Parathyroid adenoma (tissue), 2 donors: Measurements from ENCODE around the gene CALR.

Experiments used
- H2AFZ ChIP-seq: fragments of 300-600 bp; sonication (generic); one replicate; pipeline ENCODE4 v1.7.0; 2017; ENCODE audit warnings: antibody characterized with exemption, mild to moderate bottlenecking
- H3K27ac ChIP-seq: fragments of 300-600 bp; sonication (generic); one replicate; pipeline ENCODE4 v1.7.0; 2017
- H3K27me3 ChIP-seq: fragments of 300-600 bp; sonication (generic); one replicate; pipeline ENCODE4 v1.7.0; 2017; ENCODE audit warnings: low read length; ENCODE audit not compliant: control insufficient read depth, insufficient read depth
- H3K36me3 ChIP-seq: fragments of 300-600 bp; sonication (generic); one replicate; pipeline ENCODE4 v1.7.0; 2017; ENCODE audit warnings: low read length; ENCODE audit not compliant: control insufficient read depth, insufficient read depth
- H3K4me1 ChIP-seq: fragments of 300-600 bp; sonication (generic); one replicate; pipeline ENCODE4 v1.7.0; 2017; ENCODE audit warnings: control low read depth
- H3K4me2 ChIP-seq: fragments of 300-600 bp; sonication (generic); one replicate; pipeline ENCODE4 v1.7.0; 2017; ENCODE audit warnings: low read length
- H3K4me3 ChIP-seq: fragments of 300-600 bp; sonication (generic); one replicate; pipeline ENCODE4 v1.7.0; 2017; ENCODE audit warnings: low read depth, low read length
- H3K79me2 ChIP-seq: fragments of 300-600 bp; sonication (generic); one replicate; pipeline ENCODE4 v1.7.0; 2017; ENCODE audit warnings: control low read depth
- H3K9ac ChIP-seq: fragments of 300-600 bp; sonication (generic); one replicate; pipeline ENCODE4 v1.7.0; 2017; ENCODE audit warnings: mild to moderate bottlenecking
- H3K9me3 ChIP-seq: fragments of 300-600 bp; sonication (generic); one replicate; pipeline ENCODE4 v1.7.0; 2017; ENCODE audit warnings: low read length; ENCODE audit not compliant: control insufficient read depth
- TF ChIP-seq, protein P1 (sequence below): fragments of 300-600 bp; sonication (generic); IDR thresholded peaks from one replicate; pipeline ENCODE4 v1.7.0; 2017; ENCODE audit warnings: antibody characterized with exemption, mild to moderate bottlenecking
- donor health status: primary hyperparathyroidism.

Gene CALR

DNA sequence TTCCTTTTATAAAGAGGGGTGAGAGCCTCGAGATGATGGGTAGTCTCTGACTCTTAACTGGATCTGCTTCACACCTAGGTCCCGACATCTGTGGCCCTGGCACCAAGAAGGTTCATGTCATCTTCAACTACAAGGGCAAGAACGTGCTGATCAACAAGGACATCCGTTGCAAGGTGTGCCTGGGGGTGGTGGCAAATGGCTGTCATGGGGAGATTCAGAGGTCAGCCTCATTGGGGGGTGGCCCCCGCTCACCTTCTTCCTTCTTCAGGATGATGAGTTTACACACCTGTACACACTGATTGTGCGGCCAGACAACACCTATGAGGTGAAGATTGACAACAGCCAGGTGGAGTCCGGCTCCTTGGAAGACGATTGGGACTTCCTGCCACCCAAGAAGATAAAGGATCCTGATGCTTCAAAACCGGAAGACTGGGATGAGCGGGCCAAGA lies 1.6 kb downstream of the CALR start:
- Histone ChIP-seq H3K27ac (peak overlapping the region; percentile 96), H3K9me3 (no peaks in the 10 kb centered on the region), H3K9ac (no peak overlapping the region), H3K36me3 (no peaks in the 10 kb centered on the region), H3K4me1 (peaks cover 12% of the 10 kb centered on the region), H3K79me2 (peaks cover 23% of the 10 kb centered on the region), H3K4me3 (peak overlapping the region; percentile 97), H2AFZ (no peak overlapping the region), H3K27me3 (no peaks in the 10 kb centered on the region), H3K4me2 (peak overlapping the region; percentile 86)
- TF ChIP-seq, protein P1, sequence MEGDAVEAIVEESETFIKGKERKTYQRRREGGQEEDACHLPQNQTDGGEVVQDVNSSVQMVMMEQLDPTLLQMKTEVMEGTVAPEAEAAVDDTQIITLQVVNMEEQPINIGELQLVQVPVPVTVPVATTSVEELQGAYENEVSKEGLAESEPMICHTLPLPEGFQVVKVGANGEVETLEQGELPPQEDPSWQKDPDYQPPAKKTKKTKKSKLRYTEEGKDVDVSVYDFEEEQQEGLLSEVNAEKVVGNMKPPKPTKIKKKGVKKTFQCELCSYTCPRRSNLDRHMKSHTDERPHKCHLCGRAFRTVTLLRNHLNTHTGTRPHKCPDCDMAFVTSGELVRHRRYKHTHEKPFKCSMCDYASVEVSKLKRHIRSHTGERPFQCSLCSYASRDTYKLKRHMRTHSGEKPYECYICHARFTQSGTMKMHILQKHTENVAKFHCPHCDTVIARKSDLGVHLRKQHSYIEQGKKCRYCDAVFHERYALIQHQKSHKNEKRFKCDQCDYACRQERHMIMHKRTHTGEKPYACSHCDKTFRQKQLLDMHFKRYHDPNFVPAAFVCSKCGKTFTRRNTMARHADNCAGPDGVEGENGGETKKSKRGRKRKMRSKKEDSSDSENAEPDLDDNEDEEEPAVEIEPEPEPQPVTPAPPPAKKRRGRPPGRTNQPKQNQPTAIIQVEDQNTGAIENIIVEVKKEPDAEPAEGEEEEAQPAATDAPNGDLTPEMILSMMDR: no peak

DNA sequence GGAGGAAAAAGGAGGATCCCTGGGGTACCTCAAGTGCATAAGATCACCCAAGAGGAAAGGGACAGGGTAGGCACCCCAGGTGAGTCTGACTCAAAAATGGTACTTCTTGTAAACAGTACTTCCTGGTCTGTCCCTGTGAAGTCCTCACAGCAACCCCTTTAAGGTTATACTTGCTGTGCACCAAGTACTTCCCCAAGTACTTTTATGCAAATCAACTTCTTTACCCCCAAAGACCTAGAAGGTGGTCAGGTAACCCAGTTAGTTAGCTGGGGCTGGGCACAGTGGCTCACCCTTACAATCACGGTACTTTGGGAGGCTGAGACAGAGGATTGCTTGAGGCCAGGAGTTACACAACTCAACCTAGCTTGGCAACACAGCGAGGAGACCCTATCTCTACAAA lies 2.5 kb downstream of the CALR start:
- peak overlapping the region; percentile 11 for H3K4me2 ChIP-seq
- H3K9me3 ChIP-seq: no peaks in the 10 kb centered on the region
- no peak overlapping the region for H2AFZ ChIP-seq
- H3K27me3 ChIP-seq: no peaks in the 10 kb centered on the region
- no peak overlapping the region for H3K27ac ChIP-seq
- TF ChIP-seq, protein P1: no peak
- H3K79me2 ChIP-seq: peaks cover 23% of the 10 kb centered on the region
- H3K4me1 ChIP-seq: peaks cover 12% of the 10 kb centered on the region
- H3K36me3 ChIP-seq: no peaks in the 10 kb centered on the region
- no peak overlapping the region for H3K4me3 ChIP-seq
- no peak overlapping the region for H3K9ac ChIP-seq

DNA sequence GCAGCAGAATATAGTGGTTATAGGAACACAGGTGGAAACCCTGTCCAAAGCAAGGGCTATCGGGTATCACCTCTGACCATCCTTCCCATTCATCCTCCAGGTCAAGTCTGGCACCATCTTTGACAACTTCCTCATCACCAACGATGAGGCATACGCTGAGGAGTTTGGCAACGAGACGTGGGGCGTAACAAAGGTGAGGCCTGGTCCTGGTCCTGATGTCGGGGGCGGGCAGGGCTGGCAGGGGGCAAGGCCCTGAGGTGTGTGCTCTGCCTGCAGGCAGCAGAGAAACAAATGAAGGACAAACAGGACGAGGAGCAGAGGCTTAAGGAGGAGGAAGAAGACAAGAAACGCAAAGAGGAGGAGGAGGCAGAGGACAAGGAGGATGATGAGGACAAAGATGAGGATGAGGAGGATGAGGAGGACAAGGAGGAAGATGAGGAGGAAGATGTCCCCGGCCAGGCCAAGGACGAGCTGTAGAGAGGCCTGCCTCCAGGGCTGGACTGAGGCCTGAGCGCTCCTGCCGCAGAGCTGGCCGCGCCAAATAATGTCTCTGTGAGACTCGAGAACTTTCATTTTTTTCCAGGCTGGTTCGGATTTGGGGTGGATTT lies 5.1 kb downstream of the CALR start:
- H3K4me1 ChIP-seq: peaks cover 19% of the 10 kb centered on the region
- no peak overlapping the region for H3K4me2 ChIP-seq
- peaks cover 40% of the 10 kb centered on the region for H3K79me2 ChIP-seq
- H3K27me3 ChIP-seq: no peaks in the 10 kb centered on the region
- H3K4me3 ChIP-seq: no peak overlapping the region
- H3K36me3 ChIP-seq: no peaks in the 10 kb centered on the region
- TF ChIP-seq, protein P1: no peak
- H3K9ac ChIP-seq: no peak overlapping the region
- no peaks in the 10 kb centered on the region for H3K9me3 ChIP-seq
- no peak overlapping the region for H3K27ac ChIP-seq
- H2AFZ ChIP-seq: no peak overlapping the region

DNA sequence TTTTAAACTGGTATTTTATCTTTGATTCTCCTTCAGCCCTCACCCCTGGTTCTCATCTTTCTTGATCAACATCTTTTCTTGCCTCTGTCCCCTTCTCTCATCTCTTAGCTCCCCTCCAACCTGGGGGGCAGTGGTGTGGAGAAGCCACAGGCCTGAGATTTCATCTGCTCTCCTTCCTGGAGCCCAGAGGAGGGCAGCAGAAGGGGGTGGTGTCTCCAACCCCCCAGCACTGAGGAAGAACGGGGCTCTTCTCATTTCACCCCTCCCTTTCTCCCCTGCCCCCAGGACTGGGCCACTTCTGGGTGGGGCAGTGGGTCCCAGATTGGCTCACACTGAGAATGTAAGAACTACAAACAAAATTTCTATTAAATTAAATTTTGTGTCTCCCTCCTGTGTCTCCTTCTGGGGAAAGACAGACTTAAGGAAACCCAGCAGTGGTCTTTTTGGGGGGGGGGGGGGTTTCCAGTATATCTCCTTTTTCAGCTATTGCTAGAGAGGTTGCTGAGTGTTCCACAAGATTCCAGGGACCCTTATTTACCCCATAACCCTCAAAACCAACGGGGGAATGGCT lies 5.8 kb downstream of the CALR start:
- no peaks in the 10 kb centered on the region for H3K36me3 ChIP-seq

More for the DNA sequence above, 5.8 kb downstream of the CALR start:
- no peak overlapping the region for H2AFZ ChIP-seq
- H3K9me3 ChIP-seq: no peaks in the 10 kb centered on the region
- peaks cover 19% of the 10 kb centered on the region for H3K4me1 ChIP-seq
- TF ChIP-seq, protein P1: no peak
- no peak overlapping the region for H3K27ac ChIP-seq
- H3K9ac ChIP-seq: no peak overlapping the region
- H3K4me3 ChIP-seq: no peak overlapping the region
- H3K79me2 ChIP-seq: peaks cover 36% of the 10 kb centered on the region
- H3K4me2 ChIP-seq: no peak overlapping the region
- no peaks in the 10 kb centered on the region for H3K27me3 ChIP-seq
